ENCODE data around the gene RETN.

DNA sequence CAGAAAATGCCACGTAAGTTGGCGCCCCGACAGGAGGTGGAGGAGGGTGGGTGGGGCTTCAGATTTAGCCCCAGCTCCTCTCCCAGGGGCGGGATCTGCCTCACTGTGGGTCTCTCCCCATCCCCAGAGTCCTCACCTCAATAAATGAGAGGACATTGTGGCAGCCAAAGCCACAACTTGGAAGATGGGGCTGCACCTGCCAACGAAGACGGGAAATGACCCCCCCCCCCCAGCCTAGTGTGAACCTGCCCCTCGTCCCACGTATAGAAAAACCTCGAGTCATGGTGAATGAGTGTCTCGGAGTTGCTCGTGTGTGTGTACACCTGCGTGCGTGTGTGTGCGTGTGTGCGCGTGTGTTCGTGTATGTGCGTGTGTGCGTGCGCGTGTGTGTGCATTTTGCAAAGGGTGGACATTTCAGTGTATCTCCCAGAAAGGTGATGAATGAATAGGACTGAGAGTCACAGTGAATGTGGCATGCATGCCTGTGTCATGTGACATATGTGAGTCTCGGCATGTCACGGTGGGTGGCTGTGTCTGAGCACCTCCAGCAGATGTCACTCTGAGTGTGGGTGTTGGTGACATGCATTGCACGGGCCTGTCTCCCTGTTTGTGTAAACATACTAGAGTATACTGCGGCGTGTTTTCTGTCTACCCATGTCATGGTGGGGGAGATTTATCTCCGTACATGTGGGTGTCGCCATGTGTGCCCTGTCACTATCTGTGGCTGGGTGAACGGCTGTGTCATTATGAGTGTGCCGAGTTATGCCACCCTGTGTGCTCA lies 10.3 kb downstream of the RETN start:
- TF ChIP-seq, protein P1, sequence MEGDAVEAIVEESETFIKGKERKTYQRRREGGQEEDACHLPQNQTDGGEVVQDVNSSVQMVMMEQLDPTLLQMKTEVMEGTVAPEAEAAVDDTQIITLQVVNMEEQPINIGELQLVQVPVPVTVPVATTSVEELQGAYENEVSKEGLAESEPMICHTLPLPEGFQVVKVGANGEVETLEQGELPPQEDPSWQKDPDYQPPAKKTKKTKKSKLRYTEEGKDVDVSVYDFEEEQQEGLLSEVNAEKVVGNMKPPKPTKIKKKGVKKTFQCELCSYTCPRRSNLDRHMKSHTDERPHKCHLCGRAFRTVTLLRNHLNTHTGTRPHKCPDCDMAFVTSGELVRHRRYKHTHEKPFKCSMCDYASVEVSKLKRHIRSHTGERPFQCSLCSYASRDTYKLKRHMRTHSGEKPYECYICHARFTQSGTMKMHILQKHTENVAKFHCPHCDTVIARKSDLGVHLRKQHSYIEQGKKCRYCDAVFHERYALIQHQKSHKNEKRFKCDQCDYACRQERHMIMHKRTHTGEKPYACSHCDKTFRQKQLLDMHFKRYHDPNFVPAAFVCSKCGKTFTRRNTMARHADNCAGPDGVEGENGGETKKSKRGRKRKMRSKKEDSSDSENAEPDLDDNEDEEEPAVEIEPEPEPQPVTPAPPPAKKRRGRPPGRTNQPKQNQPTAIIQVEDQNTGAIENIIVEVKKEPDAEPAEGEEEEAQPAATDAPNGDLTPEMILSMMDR (IDR thresholded peaks at IDR 0.05): no peak
- no peak for TF ChIP-seq POLR2AphosphoS5 (IDR thresholded peaks at IDR 0.05)
- TF ChIP-seq POLR2A (IDR thresholded peaks at IDR 0.05): no peak
